LNCAP (cell line): ENCODE measurements around the gene HOXD13.
A peak's percentile ranks its signal among the peaks of the same experiment; 100 is the strongest.

ENCODE experiments used
- CTCF ChIP-seq: fragments of 450-650 bp; IDR thresholded peaks from 2 replicates; pipeline ENCODE4 v1.5.1; 2017; ENCODE audit warnings: mild to moderate bottlenecking

HOXD13 gene

GRCh38 chr2:176093898-176094249 is 1.4 kb downstream of the HOXD13 start:
- no peak for TF ChIP-seq CTCF

GRCh38 chr2:176094349-176094748 is 1.8 kb downstream of the HOXD13 start:
- TF ChIP-seq CTCF, result no peak

- TF ChIP-seq CTCF, result no peak
Observed at GRCh38 chr2:176095421-176095820, 2.9 kb downstream of the HOXD13 start.

GRCh38 chr2:176096243-176096985 is 3.9 kb downstream of the HOXD13 start:
- TF ChIP-seq CTCF, result no peak

- TF ChIP-seq CTCF, result peak; percentile 73
Observed at GRCh38 chr2:176096986-176097819, 4.7 kb downstream of the HOXD13 start.

DNA sequence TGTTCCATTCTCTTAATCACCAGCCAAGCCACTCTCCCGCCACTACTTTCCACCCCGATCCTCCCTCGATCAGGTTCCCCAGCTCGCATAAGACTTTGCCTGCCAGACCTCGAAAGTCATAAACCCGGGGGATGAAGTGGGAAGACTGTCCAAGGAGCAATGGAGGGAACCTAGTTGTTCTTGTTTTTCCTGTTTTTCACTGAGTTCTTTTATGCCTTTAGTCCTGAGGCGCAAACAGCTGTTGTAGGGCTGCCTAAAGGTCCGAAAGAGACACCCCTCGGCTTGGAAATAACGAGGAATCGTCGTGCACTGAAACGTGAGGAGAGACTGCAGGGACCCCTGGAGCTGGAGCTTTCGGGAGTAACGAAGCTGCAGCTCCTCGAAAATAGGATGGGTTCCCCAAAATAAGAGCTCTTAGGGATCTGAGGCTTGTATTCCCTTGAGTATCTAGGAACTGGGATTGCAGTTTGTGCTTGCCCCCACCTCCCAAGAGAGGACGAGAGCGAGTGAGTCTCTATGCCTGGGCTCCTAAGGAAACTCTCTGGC is 5.4 kb downstream of the HOXD13 start:
- 0 out of 2 replicates have a peak, but pooled peaks have one; percentile 12 for TF ChIP-seq CTCF

DNA sequence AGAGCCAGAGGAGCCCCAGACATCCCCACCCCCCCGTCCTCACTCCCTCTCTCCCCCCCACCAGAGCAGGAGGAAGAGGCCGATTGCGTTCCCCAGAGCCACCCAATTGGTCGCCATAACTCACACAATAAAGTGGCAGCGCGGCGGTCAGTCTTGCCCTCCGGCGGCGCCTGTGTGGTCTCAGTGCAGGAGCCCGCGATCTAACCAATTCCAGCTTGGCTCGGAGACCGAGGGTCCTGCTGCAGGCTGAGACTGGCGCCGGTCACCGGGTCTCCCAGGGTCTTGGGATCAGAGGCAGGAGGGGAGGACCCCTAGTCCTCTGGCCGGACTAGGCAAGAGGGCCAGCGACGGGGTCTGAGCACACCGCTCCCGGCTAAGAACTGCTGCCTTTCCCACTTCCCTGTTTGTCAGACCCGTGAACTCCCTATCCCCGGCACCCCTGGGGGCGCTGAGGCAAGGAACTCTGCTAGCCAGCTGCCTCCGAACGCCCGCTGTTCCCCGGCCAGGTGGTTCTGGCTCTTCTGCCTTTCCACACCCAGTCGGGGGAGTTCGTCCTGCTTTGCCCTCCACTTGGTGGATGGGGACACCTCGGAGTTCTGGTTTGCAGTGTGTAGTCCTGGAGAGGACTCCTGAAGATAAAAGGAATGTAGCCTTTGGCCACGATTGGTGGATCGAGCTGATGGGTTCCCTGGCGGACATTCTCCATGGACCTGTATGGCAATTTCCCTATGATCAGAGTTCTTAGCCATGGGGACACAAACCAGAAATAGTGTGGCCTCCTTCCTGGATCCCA is 6.0 kb downstream of the HOXD13 start:
- TF ChIP-seq CTCF, result no peak
